CD4-positive, CD25-positive, alpha-beta regulatory T cell (primary cell): Measurements from ENCODE around the gene NDUFAF3. TPM values are rescaled to one million over a fixed set of nuclear protein-coding genes. Genes with fewer than 3 reads are reported as not detected.

ENCODE experiments used
- ATAC-seq, 2 donors: fragments of 150-1000 bp; cut with Tn5 transposase; one replicate each; pipeline ENCODE4 v1.10.0; 2021; ENCODE audit warnings: low read depth in 2 of 2, moderate number of reproducible peaks in 2 of 2, moderate library complexity in 1 of 2
- DNase-seq, 3 donors: peaks; one replicate each; pipeline versions ENCODE4 v3.0.0 to v3.0.0-alpha.2; 2012 to 2022; ENCODE audit warnings: mixed read lengths in 1 of 3
- H3K27ac ChIP-seq: one replicate; pipeline ENCODE4 v1.7.0; 2013; ENCODE audit warnings: mild to moderate bottlenecking, low read length; ENCODE audit not compliant: insufficient read depth, poor library complexity, severe bottlenecking
- H3K27me3 ChIP-seq: one replicate; pipeline ENCODE4 v1.7.0; 2013; ENCODE audit warnings: low read length; ENCODE audit not compliant: control insufficient read depth, insufficient read depth
- H3K36me3 ChIP-seq: one replicate; pipeline ENCODE4 v1.7.0; 2013; ENCODE audit warnings: mild to moderate bottlenecking, low read length, moderate library complexity; ENCODE audit not compliant: control insufficient read depth, insufficient read depth
- H3K4me1 ChIP-seq: 2 replicates; pipeline ENCODE4 v1.7.0; 2013; ENCODE audit warnings: mild to moderate bottlenecking, low read length; ENCODE audit not compliant: insufficient read depth, control insufficient read depth, poor library complexity, severe bottlenecking
- H3K4me3 ChIP-seq: one replicate; pipeline ENCODE4 v1.7.0; 2013; ENCODE audit warnings: low read depth, mild to moderate bottlenecking, low read length, moderate library complexity
- H3K9me3 ChIP-seq, 2 experiments: 1 replicate in 1 of 2; 2 replicates in 1 of 2; pipeline ENCODE4 v1.7.0; 2013; ENCODE audit warnings: low read length in 2 of 2, mild to moderate bottlenecking in 1 of 2, moderate library complexity in 1 of 2; ENCODE audit not compliant: control insufficient read depth in 2 of 2
- H3K27ac Mint-ChIP-seq, 3 donors: one replicate each; pipeline ENCODE4 v1.8.0; 2020 to 2022; ENCODE audit warnings: mild to moderate bottlenecking in 3 of 3, mixed read lengths in 3 of 3, moderate library complexity in 2 of 3
- H3K27me3 Mint-ChIP-seq: one replicate; pipeline ENCODE4 v1.8.0; 2022; ENCODE audit warnings: mild to moderate bottlenecking, mixed read lengths
- H3K36me3 Mint-ChIP-seq: one replicate; pipeline ENCODE4 v1.8.0; 2020; ENCODE audit warnings: mixed read lengths
- H3K4me1 Mint-ChIP-seq, 4 donors: one replicate each; pipeline ENCODE4 v1.8.0; 2020 to 2022; ENCODE audit warnings: mixed read lengths in 4 of 4, mild to moderate bottlenecking in 1 of 4
- H3K4me3 Mint-ChIP-seq, 4 donors: one replicate each; pipeline ENCODE4 v1.8.0; 2020 to 2022; ENCODE audit warnings: mild to moderate bottlenecking in 4 of 4, mixed read lengths in 4 of 4, moderate library complexity in 3 of 4
- H3K9me3 Mint-ChIP-seq, 7 donors: one replicate each; pipeline ENCODE4 v1.8.0; 2020 to 2022; ENCODE audit warnings: mixed read lengths in 7 of 7, mild to moderate bottlenecking in 3 of 7, moderate library complexity in 2 of 7
- polyA plus RNA-seq, 4 donors: library from polyadenylated mRNA; unstranded; fragments of 300-500 nt; fragmentation: Illumina TruSeq; gene quantifications; one replicate each; pipeline ENCODE4 v1.2.3, GENCODE V29; 2021
- total RNA-seq: library from RNA; stranded (reverse); gene quantifications from one replicate; pipeline ENCODE4 v1.2.3, GENCODE V29; 2022

Gene NDUFAF3
- total and polyA plus RNA-seq, 5 donors from 2014 or later, result 57.8 to 179 (median 161) TPM

- no peak for DNase-seq
- no peak for ATAC-seq
- H3K36me3 ChIP-seq, result peaks cover 45% of the 10 kb centered on the region
- H3K4me3 ChIP-seq, result no peak overlapping the region
- H3K4me1 Mint-ChIP-seq, result peaks cover 5 to 50% (median 22%) of the 10 kb centered on the region in 4 donors
- no peaks in the 10 kb centered on the region for H3K9me3 ChIP-seq
- no peaks in the 10 kb centered on the region for H3K9me3 Mint-ChIP-seq
- H3K27ac ChIP-seq, result peak overlapping the region; percentile 78
- peaks cover 5% of the 10 kb centered on the region for H3K27me3 Mint-ChIP-seq
- no peaks in the 10 kb centered on the region for H3K27me3 ChIP-seq
- peak overlapping the region in 2 of 3 donors; percentile 45 to 46 for H3K27ac Mint-ChIP-seq
- H3K4me1 ChIP-seq, result peaks cover 32% of the 10 kb centered on the region
- peaks cover 15% of the 10 kb centered on the region for H3K36me3 Mint-ChIP-seq
- peak overlapping the region; percentile 86 to 98 (median 92) for H3K4me3 Mint-ChIP-seq
These were observed 5.3 kb upstream of the NDUFAF3 start for GRCh38 chr3:49016414-49017228.

GRCh38 chr3:49017229-49017970 is 4.5 kb upstream of the NDUFAF3 start:
- no peaks in the 10 kb centered on the region for H3K9me3 ChIP-seq
- H3K4me1 ChIP-seq, result peaks cover 34% of the 10 kb centered on the region
- H3K27me3 ChIP-seq, result no peaks in the 10 kb centered on the region
- Mint-ChIP-seq H3K4me1 (peaks cover 5 to 48% (median 19%) of the 10 kb centered on the region in 4 donors), H3K9me3 (no peaks in the 10 kb centered on the region), H3K4me3 (peak overlapping the region; percentile 86 to 98 (median 92)), H3K27me3 (peaks cover 5% of the 10 kb centered on the region), H3K36me3 (peaks cover 11% of the 10 kb centered on the region), H3K27ac (peak overlapping the region; percentile 45 to 75 (median 73))
- peak overlapping the region; percentile 78 for H3K27ac ChIP-seq
- H3K4me3 ChIP-seq, result peak overlapping the region; percentile 34
- ATAC-seq (no peak), DNase-seq (peak in 1 of 3 donors; percentile 34)
- peaks cover 37% of the 10 kb centered on the region for H3K36me3 ChIP-seq

- H3K36me3 Mint-ChIP-seq, result peaks cover 11% of the 10 kb centered on the region
These were observed 3.8 kb upstream of the NDUFAF3 start, which contains the start of gene DALRD3 for GRCh38 chr3:49017971-49018706. DALRD3 (minus strand) TSS chr3:49018580; CDS start chr3:49018564, 16 bp downstream.

GRCh38 chr3:49018707-49019006 is 3.3 kb upstream of the NDUFAF3 start:
- Mint-ChIP-seq H3K4me3 (peak overlapping the region; percentile 86 to 98 (median 96)), H3K36me3 (peaks cover 12% of the 10 kb centered on the region), H3K4me1 (peaks cover 10 to 57% (median 22%) of the 10 kb centered on the region in 4 donors), H3K9me3 (no peaks in the 10 kb centered on the region), H3K27ac (peak overlapping the region; percentile 74 to 90 (median 84)), H3K27me3 (peaks cover 5% of the 10 kb centered on the region)
- peak overlapping the region; percentile 78 for H3K27ac ChIP-seq
- peak overlapping the region; percentile 77 for H3K4me3 ChIP-seq
- DNase-seq (no peak), ATAC-seq (no peak)
- H3K9me3 ChIP-seq, result no peaks in the 10 kb centered on the region
- H3K4me1 ChIP-seq, result peaks cover 46% of the 10 kb centered on the region
- peaks cover 31% of the 10 kb centered on the region for H3K36me3 ChIP-seq
- H3K27me3 ChIP-seq, result no peaks in the 10 kb centered on the region

More at GRCh38 chr3:49017971-49018706, 3.8 kb upstream of the NDUFAF3 start, which contains the start of gene DALRD3:
- H3K9me3 Mint-ChIP-seq, result no peaks in the 10 kb centered on the region
- DNase-seq, result peak; percentile 62 to 78 (median 65)
- peaks cover 41% of the 10 kb centered on the region for H3K4me1 ChIP-seq
- no peaks in the 10 kb centered on the region for H3K27me3 ChIP-seq
- no peaks in the 10 kb centered on the region for H3K9me3 ChIP-seq
- peak within 1 kb of the TSS; percentile 78 for H3K27ac ChIP-seq
- peak within 1 kb of the TSS; percentile 85 to 96 (median 90) for H3K27ac Mint-ChIP-seq
- H3K4me3 ChIP-seq, result peak within 1 kb of the TSS; percentile 77
- peaks cover 8 to 53% (median 22%) of the 10 kb centered on the region in 4 donors for H3K4me1 Mint-ChIP-seq
- H3K27me3 Mint-ChIP-seq, result peaks cover 5% of the 10 kb centered on the region
- H3K4me3 Mint-ChIP-seq, result peak within 1 kb of the TSS; percentile 86 to 98 (median 96)
- peaks cover 33% of the 10 kb centered on the region for H3K36me3 ChIP-seq
- peak; percentile 5 to 7 for ATAC-seq

- peaks cover 10 to 62% (median 19%) of the 10 kb centered on the region in 4 donors for H3K4me1 Mint-ChIP-seq
These were observed 2.0 kb upstream of the NDUFAF3 start for GRCh38 chr3:49019941-49020329.

GRCh38 chr3:49020330-49021212 is 1.4 kb upstream of the NDUFAF3 start:
- peaks cover 14% of the 10 kb centered on the region for H3K36me3 Mint-ChIP-seq
- no peak for ATAC-seq
- peak overlapping the region; percentile 52 to 96 (median 62) for H3K27ac Mint-ChIP-seq
- no peaks in the 10 kb centered on the region for H3K9me3 ChIP-seq
- peak overlapping the region; percentile 86 to 98 (median 96) for H3K4me3 Mint-ChIP-seq
- no peaks in the 10 kb centered on the region for H3K27me3 ChIP-seq
- H3K4me3 ChIP-seq, result peak overlapping the region; percentile 48
- peaks cover 10 to 66% (median 20%) of the 10 kb centered on the region in 4 donors for H3K4me1 Mint-ChIP-seq
- no peaks in the 10 kb centered on the region for H3K9me3 Mint-ChIP-seq
- peaks cover 30% of the 10 kb centered on the region for H3K36me3 ChIP-seq
- H3K4me1 ChIP-seq, result peaks cover 46% of the 10 kb centered on the region
- H3K27me3 Mint-ChIP-seq, result peaks cover 5% of the 10 kb centered on the region
- DNase-seq, result peak in 1 of 3 donors; percentile 42
- H3K27ac ChIP-seq, result peak overlapping the region; percentile 98

More at GRCh38 chr3:49019941-49020329, 2.0 kb upstream of the NDUFAF3 start:
- peak overlapping the region; percentile 86 to 98 (median 96) for H3K4me3 Mint-ChIP-seq
- no peak for DNase-seq
- no peaks in the 10 kb centered on the region for H3K9me3 Mint-ChIP-seq
- no peaks in the 10 kb centered on the region for H3K9me3 ChIP-seq
- H3K36me3 Mint-ChIP-seq, result peaks cover 14% of the 10 kb centered on the region
- peak overlapping the region; percentile 98 for H3K27ac ChIP-seq
- peak overlapping the region; percentile 52 to 96 (median 62) for H3K27ac Mint-ChIP-seq
- H3K27me3 ChIP-seq, result no peaks in the 10 kb centered on the region
- peak overlapping the region; percentile 48 for H3K4me3 ChIP-seq
- H3K27me3 Mint-ChIP-seq, result peaks cover 5% of the 10 kb centered on the region
- ATAC-seq, result no peak
- peaks cover 30% of the 10 kb centered on the region for H3K36me3 ChIP-seq
- H3K4me1 ChIP-seq, result peaks cover 46% of the 10 kb centered on the region
